ENCODE results near the gene NHSL1. TPM values are rescaled to one million over a fixed set of nuclear protein-coding genes. Genes with fewer than 3 reads are reported as not detected.

The NHSL1 gene
- total RNA-seq, 1 donor from 2014 or later, result 30.2 TPM

GRCh38 chr6:138372711-138373463, 126.4 kb downstream of the NHSL1 start:
- peak; percentile 68 to 77 for DNase-seq (ENCODE audit: low read depth in 2 of 2)

Other genes with a start within 250 kb of the NHSL1 start
- not detected in 2 replicates for gene SMIM28, start 121.6 kb downstream of the NHSL1 start, total RNA-seq
- 9.6 and 16.7 TPM in 2 replicates for gene HEBP2, start 95.3 kb downstream of the NHSL1 start, total RNA-seq

Data from lung microvascular endothelial cell (primary cell).